HG02798 (cell line): ENCODE data around the gene CSNK1G2.
"Not testable (repeated sequence)": the region's sequence is repeated elsewhere in the genome, so short reads cannot be mapped to it uniquely, and the experiment has no call there.

ENCODE experiments used
- ATAC-seq: cut with Tn5 transposase; IDR thresholded peaks from one replicate; pipeline ENCODE4 v1.9.1; 2021; ENCODE audit warnings: mild to moderate bottlenecking; ENCODE audit not compliant: unreplicated experiment, poor library complexity

Gene CSNK1G2

DNA sequence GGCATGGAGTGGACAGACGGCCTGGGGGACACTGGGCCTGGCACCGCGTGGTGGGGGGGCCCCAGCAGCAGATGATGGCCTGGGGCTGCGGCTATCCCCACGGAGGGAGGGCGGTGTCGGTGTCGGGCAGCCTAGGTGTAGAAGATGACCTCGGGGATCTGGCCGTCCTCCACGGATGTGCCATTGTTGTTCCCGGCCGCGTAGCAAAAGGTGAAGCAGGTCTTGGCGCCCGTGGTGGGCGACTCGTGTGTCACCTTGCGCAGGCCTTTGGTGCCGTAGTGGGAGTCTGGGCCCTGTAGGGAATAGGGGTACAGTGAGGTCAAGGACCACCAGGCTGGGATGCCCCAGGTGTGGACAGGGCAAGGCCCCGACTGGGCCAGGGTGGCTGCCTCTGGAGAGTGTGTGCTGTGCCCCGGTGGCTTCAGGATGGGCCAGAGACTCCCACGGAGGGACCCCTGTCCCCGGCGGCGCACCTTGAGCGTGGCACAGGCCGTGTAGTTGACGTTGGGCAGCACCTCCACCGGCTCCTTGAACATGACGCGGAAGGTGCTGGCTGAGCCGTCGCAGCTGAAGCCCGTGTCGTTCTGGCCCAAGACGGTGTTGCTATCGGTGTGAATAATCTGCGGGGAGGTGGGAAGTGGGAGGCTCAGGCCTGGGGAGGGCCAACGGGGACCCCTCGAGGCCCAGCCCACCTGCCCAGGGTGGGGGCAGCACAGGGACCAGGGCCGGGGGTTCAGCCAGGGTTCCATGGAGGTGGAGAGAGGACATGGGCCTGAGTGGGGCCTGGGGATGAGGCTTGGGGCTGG, 45.6 kb downstream of the CSNK1G2 start:
- no peak for ATAC-seq

DNA sequence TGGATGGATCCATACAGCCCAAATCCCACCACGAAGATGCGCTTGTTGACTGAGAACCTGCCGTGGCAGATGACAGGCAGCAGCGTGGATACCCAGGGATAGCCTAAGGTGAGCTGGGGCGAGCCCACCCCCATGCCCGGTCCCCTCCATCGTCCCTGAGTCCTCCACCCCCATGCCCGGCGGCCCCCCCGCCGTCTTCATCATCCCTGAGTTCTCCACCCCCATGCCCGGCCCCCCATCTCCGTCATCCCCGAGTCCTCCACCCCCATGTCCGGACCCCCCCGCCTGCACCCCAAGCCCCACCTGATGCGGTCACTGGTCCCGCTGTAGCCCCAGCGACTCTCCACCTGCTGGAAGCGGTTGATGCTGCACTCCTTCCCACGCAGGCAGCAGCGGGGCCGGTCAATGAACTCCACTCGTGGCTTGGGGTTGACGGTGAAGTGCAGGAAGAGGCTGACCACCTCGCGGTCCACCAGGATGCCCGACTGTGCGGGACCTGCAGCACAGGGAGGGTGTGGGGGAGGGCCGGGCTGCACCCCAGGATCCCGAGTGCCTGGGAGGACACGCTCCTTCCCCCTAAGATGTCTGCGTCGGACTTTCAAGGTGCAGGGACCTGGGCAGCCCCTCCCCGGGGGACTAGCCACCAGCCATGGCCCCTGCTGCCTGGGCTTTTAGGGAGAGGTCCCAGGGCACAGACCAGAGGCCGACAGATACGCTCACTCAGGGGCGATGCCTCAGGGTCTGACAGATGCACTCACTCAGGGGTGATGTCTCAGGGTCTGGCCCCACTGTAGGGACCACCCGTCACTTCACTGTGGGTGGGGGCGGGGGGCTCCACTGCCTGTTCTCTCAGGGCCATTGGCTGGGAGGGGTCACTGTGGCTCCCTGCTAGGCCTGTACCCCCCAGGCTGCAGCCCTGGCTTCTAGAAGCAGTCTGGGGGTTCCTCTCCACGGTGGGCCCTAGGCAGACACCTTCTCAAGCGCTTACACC, 46.5 kb downstream of the CSNK1G2 start:
- ATAC-seq: no peak

DNA sequence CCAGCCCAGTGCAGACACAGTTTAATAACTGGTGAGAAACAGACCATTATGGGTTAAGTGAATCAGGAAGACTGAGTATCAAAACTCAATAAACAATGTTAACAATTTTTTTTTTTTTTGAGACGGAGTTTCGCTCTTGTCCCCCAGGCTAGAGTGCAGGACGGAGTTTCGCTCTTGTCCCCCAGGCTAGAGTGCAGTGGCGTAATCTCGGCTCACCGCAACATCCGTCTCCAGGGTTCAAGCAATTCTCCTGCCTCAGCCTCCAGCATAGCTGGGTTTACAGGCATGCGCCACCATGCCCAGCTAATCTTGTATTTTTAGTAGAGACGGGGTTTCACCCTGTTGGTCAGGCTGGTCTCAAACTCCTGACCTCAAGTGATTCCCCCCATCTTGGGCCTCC, 47.5 kb downstream of the CSNK1G2 start:
- not testable (repeated sequence) for ATAC-seq

DNA sequence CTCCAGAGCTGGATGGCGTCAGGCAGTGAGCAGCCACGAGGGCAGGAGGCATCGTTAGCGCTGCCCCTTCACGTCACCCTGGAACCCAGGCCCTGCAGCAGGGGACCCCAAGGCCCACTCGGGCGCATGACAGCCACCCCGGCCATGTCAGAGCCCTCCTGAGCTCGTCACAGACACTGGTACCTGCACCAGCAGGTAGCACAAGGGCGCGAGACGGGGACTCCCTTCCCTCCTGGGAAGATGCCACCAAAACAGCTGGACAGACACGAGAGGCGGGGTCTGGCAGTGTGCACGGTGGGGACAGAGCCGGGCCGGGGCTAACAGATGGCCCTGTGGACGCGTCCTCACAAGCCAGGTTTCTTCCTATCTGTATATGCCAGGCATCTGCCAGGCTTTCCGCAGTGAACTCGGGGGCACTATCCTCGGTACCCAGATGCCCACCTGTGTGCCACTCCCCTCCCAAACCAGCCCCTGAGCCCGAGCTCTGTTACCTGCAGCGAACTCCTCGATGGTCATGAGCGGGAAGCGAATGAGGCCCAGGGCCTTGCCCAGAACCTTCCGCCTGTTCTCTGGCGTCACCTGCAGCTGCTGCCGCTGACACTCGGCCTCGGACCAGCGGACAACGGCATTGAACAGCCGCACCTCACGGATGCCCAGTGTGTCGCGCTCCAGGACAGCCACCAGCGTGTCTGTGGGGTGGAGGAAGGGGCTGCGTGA, 48.7 kb downstream of the CSNK1G2 start:
- ATAC-seq: no peak

DNA sequence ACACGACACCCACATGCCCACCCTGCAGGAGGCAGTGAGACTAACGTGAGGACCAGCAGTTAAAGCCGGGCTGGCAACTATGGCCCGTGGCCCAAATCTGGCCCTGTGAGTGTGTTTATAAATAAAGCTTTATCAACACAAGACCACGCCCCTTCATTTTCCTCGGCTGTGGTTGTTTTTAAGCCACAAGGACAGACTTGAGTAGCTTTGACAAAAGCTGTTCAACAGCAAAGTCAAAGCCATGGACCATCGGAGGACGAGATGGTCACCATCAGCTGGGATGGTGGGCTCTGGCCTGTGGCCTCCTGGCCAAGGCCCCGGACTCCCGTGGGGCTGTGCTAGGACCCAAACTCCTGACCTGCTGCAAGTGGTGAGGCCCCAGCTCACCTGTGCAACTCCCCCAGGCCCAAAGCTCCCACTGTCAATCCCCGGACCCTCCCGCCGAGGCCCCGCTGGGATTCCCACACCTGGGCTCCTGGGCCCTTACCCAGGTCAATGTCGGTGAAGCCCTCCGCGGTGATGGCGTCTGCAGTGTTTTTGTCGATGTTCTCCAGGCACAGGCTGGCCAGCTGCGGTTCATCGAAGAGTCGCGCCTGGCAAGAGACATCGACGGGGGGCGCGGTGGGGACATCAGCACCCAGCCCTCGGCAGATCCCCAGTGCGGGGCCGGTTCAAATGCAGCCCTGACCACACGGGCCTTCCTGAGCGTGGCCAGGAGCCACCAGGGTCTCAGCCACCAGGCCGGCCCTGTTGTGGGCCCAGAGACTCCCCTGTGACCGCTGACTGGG, 49.5 kb downstream of the CSNK1G2 start:
- no peak for ATAC-seq

DNA sequence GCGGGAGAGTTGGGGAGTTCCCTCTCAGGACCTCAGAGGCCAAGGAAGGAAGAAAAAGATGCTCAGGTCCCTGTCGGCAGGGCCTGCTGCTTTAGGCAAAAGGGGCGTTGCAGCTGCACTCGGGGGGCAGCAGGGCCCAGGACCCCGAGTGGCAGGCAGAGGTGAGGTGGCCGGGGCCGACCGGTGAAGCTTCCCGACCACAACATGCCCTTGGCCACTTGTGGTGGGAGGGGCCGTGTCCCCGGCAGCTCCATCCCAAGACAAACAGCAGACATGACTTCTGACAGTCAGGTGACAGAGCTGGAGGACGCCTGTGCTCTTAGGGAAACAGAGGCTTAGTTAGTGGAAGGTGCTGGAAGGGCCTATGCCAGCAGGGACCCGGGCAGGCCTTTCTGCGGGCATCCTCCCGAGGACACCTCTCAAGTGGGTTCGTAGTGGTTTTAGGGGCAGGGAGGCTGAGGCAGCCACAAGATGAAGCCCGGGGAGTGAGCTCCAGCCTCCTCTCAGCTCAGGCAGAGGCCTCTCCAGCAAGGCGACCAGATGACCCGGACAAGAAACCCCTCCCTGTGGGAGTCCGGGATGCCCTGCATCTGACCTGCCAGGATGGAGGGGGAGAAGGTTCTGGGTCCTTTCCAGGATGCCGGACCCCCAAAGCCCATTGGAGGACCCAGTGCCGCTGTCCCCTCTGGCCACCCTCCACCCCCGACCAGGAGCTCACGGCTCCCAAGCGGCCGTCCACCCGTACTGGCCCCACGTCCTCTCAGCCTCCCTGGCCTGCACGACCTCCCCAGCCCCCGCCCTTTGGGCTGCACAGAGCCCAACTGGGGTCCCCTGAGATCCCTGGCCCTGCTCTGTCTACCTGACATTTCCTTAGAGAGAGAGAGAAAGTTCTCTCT, 50.3 kb downstream of the CSNK1G2 start:
- ATAC-seq: no peak

DNA sequence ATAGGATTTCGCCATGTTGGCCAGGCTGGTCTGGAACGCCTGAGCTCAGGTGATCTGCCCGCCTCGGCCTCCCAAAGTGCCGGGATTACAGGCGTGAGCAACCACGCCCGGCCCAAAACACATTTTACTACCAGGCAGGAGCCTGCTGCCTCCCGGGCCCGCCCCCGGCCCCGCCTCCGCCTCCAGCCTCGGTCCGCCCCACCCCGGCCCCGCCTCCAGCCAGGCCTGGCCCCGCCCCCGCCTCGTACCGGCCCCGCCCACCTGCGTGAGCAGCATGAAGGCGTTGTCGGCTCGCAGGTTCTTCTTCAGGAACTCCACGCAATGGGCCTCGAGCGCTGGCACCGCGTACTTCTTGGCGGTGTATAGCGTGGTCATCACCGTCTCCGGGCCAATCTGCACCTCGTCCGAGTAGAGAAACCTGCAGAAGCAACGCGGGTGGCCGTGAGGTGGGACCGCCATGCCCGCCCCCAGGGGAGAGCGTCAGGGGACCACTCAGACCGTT, 51.8 kb downstream of the CSNK1G2 start:
- no peak for ATAC-seq

DNA sequence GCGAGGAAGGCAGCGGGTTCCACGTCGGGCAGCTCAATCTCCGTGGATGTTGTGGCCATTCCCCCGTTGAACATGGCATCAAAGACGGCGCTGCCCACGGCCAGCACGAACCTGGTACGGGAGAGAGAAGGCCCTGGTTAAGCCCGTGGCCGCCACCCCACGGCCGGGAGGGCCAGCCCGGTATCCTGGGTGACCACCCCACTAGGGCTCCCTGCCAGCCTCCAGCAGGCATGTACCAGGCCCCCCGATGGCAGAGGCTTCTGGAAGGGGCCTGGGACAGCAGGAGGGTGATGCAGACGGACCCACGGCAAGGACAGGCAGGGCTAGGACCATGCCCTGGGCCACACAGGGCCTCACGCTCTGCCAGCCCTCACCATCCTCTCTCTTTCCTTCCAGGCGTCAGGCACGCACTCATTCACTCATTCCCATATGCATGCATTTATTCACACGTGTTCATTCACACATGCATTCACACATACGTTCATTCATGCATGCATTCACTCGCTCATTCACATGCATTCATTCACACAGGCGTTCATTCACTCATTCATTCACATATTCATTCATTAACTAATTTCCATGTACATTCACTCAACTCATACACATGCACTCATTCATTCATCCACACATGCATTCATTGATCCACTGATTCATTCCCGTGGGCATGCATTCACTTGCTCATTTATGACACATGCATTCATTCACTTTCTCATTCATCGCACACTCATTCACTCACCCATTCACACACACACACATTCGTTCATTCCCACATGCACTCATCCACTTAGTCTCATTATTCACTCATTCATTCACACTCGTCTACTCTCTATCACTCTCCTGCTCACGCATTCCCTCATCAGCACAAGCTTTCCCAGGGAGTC, 56.6 kb downstream of the CSNK1G2 start:
- no peak for ATAC-seq

DNA sequence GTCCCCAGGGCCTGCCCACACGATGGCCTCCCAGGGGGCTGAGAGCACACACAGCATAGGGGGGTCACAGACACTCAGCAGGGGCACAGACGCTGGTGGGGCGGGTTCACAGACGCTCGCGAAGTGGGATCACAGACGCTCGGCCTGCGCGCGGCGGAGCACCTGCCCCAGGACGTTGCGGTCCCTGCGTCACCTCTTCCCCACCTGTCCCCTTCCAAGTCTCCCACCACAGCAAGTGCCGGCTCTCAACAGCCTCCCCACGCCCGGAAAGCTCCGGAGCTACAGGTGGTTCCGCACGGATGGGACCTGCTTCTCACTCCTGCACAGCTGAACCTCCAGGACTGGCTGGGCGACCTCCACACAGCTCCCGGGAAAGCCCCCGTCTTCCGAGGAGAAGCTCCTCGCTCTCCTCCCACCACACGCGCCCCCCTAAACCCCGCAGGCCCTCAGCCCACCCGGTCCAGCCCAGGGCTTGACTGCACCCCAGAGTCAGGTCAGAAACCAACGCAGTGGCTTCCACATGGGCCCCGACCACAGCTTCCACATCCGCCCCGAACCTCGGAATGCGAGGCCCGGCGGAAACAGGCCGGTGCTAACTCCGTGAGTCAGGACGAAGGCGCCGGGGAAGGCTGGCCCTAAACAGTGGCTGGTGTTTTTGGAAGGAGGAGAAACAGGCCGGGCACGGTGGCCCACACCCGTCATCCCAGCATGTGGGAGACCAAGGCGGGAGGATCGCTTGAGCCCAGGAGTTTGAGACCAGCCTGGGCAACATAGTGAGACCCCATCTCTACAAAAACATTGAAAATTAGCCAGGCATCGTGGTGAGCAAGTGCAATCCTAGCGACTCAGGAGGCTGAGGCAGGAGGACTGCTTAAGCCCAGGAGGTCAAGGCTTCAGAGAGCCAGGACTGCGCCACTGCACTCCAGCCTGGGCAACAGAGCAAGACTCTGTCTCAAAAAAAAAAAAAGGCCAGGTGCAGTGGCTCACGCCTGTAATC, 58.0 kb downstream of the CSNK1G2 start:
- ATAC-seq: no peak

DNA sequence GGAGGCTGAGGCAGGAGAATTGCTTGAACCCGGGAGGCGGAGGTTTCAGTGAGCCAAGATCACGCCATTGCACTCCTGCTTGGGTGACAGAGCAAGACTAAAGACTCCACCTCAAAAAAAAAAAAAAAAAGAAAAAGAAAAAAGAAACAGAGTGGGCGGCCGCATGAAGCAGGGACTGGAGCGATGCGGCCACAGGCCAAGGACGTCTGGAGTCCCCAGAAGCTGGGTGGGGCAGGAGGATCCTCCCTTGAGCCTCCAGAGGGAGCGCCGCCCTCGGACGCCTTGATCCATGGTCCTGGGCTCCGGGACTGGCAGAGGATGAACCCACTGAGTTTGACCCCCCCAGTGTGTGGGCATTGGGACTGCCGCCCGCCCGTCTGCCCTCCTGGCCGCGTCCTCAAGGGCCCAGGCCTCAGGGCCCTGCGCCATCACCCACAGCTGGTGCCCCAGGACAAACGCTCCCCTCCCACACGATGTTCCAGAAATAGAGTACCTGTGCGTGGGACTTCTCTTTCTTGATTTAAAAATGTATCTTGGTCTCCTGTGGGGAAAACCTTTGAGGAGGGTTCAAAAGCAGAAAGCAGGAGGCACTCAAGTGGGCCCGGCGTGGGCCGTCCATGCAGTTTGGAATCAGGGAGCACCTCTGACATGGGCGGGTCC, 59.0 kb downstream of the CSNK1G2 start:
- ATAC-seq: no peak

DNA sequence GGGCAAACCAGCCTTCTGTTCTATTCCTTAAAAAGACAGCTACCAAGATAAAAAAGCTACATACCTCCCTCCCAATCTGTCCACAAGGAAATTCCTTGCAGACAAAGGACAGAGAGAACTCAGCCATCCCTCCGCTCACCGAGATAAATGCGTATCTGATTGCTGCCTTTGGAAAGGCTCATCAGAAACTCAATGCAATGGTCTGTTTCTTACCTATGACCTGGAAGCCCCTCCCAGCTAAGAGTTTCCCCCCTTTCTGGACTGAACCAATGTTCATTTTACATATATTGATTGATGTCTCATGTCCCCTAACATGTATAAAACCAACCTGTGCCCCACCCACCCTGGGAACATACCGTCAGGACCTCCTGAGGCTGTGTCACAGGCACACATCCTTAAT, 62.9 kb downstream of the CSNK1G2 start:
- ATAC-seq: no peak

DNA sequence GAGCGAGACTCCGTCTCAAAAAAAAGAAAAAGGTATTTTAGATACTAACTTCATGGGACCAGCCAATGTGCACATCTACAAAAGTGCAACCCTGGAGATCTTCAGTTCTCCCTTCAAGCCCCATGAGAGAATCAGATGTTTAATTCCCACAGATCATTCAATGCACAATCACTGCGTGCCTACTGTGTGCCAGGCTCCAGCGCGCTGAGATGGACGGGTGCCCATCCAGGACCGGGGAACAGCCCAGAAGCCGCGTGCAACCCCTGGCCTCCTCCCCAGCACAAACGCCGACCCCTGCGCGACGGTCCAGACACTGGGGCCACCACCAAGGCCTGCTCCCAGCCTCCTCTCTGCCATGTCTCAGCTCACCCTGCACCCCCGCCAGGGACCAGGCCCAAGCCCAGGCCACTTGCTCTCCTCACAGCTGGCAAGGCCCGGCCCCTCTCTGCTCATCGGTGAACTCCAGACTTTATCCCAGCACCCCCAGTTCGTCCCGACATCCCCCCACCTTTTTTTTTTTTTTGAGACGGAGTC, 69.2 kb downstream of the CSNK1G2 start:
- no peak for ATAC-seq

DNA sequence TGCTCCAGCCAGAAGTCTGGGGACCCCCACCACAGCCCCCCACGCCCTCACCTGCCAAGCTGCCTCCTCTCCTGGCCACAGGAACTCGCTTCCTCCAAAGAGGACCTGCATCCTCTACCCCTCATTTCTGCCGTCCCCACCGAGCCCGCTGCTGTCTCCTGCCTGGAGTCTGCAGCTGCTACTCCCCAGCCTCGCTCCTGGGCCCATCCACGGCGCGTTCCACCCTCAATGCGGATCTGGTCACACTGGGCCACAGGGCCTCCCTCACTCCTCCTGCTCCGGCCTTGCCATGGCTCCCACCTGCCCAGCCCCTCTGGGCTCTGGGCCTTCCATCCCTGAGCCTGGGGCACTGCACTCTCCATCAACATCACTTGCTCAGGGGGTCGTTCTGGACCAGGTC, 70.2 kb downstream of the CSNK1G2 start:
- ATAC-seq: no peak

DNA sequence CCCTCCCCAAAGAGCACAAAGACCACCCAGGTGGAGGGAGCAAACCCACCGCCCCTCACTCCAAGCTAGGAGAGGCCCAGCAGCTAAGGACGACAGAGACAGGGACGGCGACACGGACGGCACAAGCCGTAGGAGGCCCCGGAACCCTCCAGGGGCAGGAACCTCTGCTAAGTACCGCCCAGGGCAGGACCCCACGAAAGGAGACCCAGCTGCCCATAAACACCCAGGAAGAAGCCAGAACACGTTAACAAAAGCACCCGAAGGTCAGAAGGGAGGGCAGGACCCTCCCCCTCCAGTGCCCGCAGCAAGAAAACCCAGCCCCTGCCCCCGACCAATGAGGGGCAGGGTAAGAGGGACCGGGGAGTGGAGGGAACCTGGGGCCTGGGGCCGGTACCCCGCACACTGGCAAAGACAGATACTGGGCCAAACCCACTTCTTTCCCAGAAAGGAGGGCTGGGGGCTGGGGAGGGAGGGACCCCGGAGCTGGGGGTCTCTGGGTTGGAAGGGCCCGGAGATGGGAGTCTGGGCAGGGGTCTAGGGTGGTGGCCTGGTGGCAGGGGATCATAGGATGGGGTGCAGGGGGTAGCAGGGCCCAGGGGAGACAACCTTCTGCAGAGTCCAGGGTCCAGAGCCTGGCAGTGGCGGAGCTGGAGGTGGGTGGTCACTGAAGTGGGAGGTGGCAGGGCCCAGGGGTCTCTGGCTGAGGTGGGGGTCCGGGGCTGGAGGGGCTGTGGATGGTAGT, 72.1 kb downstream of the CSNK1G2 start:
- no peak for ATAC-seq

DNA sequence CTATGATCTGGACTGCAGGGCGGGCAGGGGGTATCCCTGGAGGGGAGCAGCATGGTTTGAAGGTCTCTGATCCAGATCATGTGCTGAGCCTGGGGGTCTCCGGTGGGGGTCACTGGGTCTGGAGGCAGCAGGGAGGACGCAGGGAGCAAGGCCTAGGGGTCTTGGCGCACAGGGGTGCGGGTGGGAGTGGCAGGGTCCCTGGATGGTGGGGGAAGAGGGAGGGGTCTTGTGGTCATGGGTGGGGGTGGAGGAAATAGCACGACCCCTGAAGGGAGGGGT, 72.7 kb downstream of the CSNK1G2 start:
- no peak for ATAC-seq
